HepG2 (cell line): Measurements from ENCODE around the gene ANXA9. TPM values are rescaled to one million over a fixed set of nuclear protein-coding genes. Genes with fewer than 3 reads are reported as not detected.

Source experiments
- BCL6 ChIP-seq: IDR thresholded peaks from 2 replicates; pipeline ENCODE4 v1.6.1; 2016; ENCODE audit warnings: missing genetic modification reagents, missing compliant biosample characterization
- BRD4 ChIP-seq: sonication (generic); formaldehyde crosslinking; IDR thresholded peaks from 2 replicates; pipeline ENCODE4 v1.4.0; 2020; ENCODE audit warnings: missing genetic modification reagents
- CBX2 ChIP-seq, 2 experiments: fragments of 200-600 bp in 1 of 2; sonication (generic); formaldehyde crosslinking in 1 of 2; IDR thresholded peaks; 2 replicates each; pipeline versions ENCODE4 v1.7.0 to v1.8.1; 2018 to 2022; ENCODE audit warnings: low read depth in 2 of 2, low read length in 1 of 2, mild to moderate bottlenecking in 1 of 2, missing genetic modification reagents in 1 of 2
- CENPT ChIP-seq: sonication (generic); formaldehyde crosslinking; IDR thresholded peaks from 2 replicates; pipeline ENCODE4 v1.8.0; 2022; ENCODE audit warnings: low read depth, mild to moderate bottlenecking, moderate library complexity, missing genetic modification reagents
- MIER2 ChIP-seq: IDR thresholded peaks from 2 replicates; pipeline ENCODE4 v1.6.1; 2016; ENCODE audit warnings: missing biosample characterization, missing genetic modification reagents
- NR3C1 ChIP-seq: sonication (generic); formaldehyde crosslinking; IDR thresholded peaks from 2 replicates; pipeline ENCODE4 v1.4.0; 2020; ENCODE audit warnings: missing genetic modification reagents
- PATZ1 ChIP-seq: sonication (generic); formaldehyde crosslinking; IDR thresholded peaks from 2 replicates; pipeline ENCODE4 v1.4.0; 2020; ENCODE audit warnings: missing genetic modification reagents
- RFXAP ChIP-seq: sonication (generic); formaldehyde crosslinking; IDR thresholded peaks from 2 replicates; pipeline ENCODE4 v1.4.0; 2020; ENCODE audit warnings: missing genetic modification reagents, borderline replicate concordance
- SATB2 ChIP-seq: sonication (generic); formaldehyde crosslinking; IDR thresholded peaks from 2 replicates; pipeline ENCODE4 v1.5.0; 2020; ENCODE audit warnings: missing genetic modification reagents
- SNAPC4 ChIP-seq: sonication (generic); formaldehyde crosslinking; IDR thresholded peaks from 2 replicates; pipeline ENCODE4 v1.4.0; 2020; ENCODE audit warnings: mild to moderate bottlenecking, missing genetic modification reagents
- ZBTB43 ChIP-seq: sonication (generic); formaldehyde crosslinking; conservative IDR thresholded peaks from 2 replicates; pipeline ENCODE4 v1.4.0; 2020; ENCODE audit warnings: missing genetic modification reagents
- ZFYVE20 ChIP-seq: sonication (generic); formaldehyde crosslinking; IDR thresholded peaks from 2 replicates; pipeline ENCODE4 v1.8.0; 2023; ENCODE audit warnings: low read depth, mild to moderate bottlenecking, moderate library complexity, missing genetic modification reagents, borderline replicate concordance
- ZNF34 ChIP-seq: sonication (generic); formaldehyde crosslinking; IDR thresholded peaks from 2 replicates; pipeline ENCODE4 v1.4.0; 2020; ENCODE audit warnings: mild to moderate bottlenecking, missing genetic modification reagents, borderline replicate concordance
- ZNF44 ChIP-seq: sonication (generic); formaldehyde crosslinking; IDR thresholded peaks from 2 replicates; pipeline ENCODE4 v1.5.1; 2020; ENCODE audit warnings: mild to moderate bottlenecking, missing genetic modification reagents
- ZNF563 ChIP-seq: sonication (generic); formaldehyde crosslinking; IDR thresholded peaks from 2 replicates; pipeline ENCODE4 v1.8.0; 2022; ENCODE audit warnings: mild to moderate bottlenecking, moderate library complexity, missing genetic modification reagents
- ZNF605 ChIP-seq: sonication (generic); formaldehyde crosslinking; IDR thresholded peaks from 2 replicates; pipeline ENCODE4 v1.8.0; 2022; ENCODE audit warnings: mild to moderate bottlenecking, missing genetic modification reagents
- ZNF670 ChIP-seq: sonication (generic); formaldehyde crosslinking; IDR thresholded peaks from 2 replicates; pipeline ENCODE4 v1.8.0; 2022; ENCODE audit warnings: mild to moderate bottlenecking, missing genetic modification reagents, borderline replicate concordance
- ZNF691 ChIP-seq: sonication (generic); formaldehyde crosslinking; IDR thresholded peaks from 2 replicates; pipeline ENCODE4 v1.4.0; 2020; ENCODE audit warnings: missing genetic modification reagents, low read depth, mild to moderate bottlenecking, borderline replicate concordance
- ZNF792 ChIP-seq: IDR thresholded peaks from 2 replicates; pipeline ENCODE4 v1.6.1; 2016
- ZNF883 ChIP-seq: sonication (generic); formaldehyde crosslinking; IDR thresholded peaks from 2 replicates; pipeline ENCODE4 v1.5.1; 2020; ENCODE audit warnings: mild to moderate bottlenecking, missing genetic modification reagents; ENCODE audit errors: not compliant biosample characterization
- polyA plus RNA-seq, 8 experiments: library from polyadenylated mRNA; depleted of rRNA in 3 of 8; stranded (reverse) in 7 of 8; unstranded in 1 of 8; fragments of >200 nt; fragmentation: Illumina TruSeq in 4 of 8; extraction: Trizol in 4 of 8; gene quantifications; 2 replicates each; pipeline versions ENCODE4 v1.2.1 to v1.2.3, GENCODE V29; 2011 to 2016; ENCODE audit warnings: low read depth in 4 of 8, missing spikeins in 1 of 8, mixed read lengths in 1 of 8; ENCODE audit not compliant: insufficient read depth in 1 of 8
- total RNA-seq, 5 experiments: library from RNA; depleted of rRNA; stranded (reverse); fragments of >200 nt; fragmentation: Illumina TruSeq; extraction: Trizol; gene quantifications; 2 replicates each; pipeline ENCODE4 v1.2.3, GENCODE V29; 2016; ENCODE audit warnings: low read depth in 1 of 5

ANXA9 gene
- total and polyA plus RNA-seq, 2 of the 13 experiments (the other 11 are each of a cell fraction or from before 2014, with no cell fraction given), result 13.3 to 23.9 TPM

GRCh38 chr1:150970808-150971582 lies 11.1 kb upstream of the ANXA9 start (continued):
- TF ChIP-seq CENPT, result no peak
- no peak for TF ChIP-seq SNAPC4
- TF ChIP-seq ZNF691, result peak; percentile 62; the same call in 1 of the 2 replicates
- no peak; the same call in 1 of the 2 replicates for TF ChIP-seq ZNF44 (CRISPR knock-in tag)
- no peak for TF ChIP-seq ZNF670 (CRISPR knock-in tag)
- TF ChIP-seq ZNF563 (CRISPR knock-in tag), result no peak; the same call in 1 of the 2 replicates
- no peak for TF ChIP-seq CBX2 (IDR thresholded peaks at IDR 0.05; ENCODE audit: low read depth, low read length)
- TF ChIP-seq CBX2 (CRISPR knock-in tag; IDR thresholded peaks at IDR 0.05; ENCODE audit: low read depth), result no peak; the same call in 1 of the 2 replicates
- peak; percentile 70 for TF ChIP-seq BCL6 (CRISPR knock-in tag)
- peak; percentile 43; the same call in 1 of the 2 replicates for TF ChIP-seq RFXAP (CRISPR knock-in tag)
- TF ChIP-seq PATZ1, result peak; percentile 88
- TF ChIP-seq ZFYVE20 (CRISPR knock-in tag), result no peak
- TF ChIP-seq ZNF34, result no peak
- TF ChIP-seq BRD4 (CRISPR knock-in tag), result no peak
- TF ChIP-seq ZBTB43, result no peak
- no peak for TF ChIP-seq NR3C1
- TF ChIP-seq ZNF883, result no peak
- no peak for TF ChIP-seq MIER2 (CRISPR knock-in tag)
- no peak for TF ChIP-seq SATB2 (CRISPR knock-in tag)
- 0 out of 2 replicates have a peak, but pooled peaks have one; percentile 32 for TF ChIP-seq ZNF792
- no peak for TF ChIP-seq ZNF605
